ENCODE results near the gene TTC3.

Gene TTC3

DNA sequence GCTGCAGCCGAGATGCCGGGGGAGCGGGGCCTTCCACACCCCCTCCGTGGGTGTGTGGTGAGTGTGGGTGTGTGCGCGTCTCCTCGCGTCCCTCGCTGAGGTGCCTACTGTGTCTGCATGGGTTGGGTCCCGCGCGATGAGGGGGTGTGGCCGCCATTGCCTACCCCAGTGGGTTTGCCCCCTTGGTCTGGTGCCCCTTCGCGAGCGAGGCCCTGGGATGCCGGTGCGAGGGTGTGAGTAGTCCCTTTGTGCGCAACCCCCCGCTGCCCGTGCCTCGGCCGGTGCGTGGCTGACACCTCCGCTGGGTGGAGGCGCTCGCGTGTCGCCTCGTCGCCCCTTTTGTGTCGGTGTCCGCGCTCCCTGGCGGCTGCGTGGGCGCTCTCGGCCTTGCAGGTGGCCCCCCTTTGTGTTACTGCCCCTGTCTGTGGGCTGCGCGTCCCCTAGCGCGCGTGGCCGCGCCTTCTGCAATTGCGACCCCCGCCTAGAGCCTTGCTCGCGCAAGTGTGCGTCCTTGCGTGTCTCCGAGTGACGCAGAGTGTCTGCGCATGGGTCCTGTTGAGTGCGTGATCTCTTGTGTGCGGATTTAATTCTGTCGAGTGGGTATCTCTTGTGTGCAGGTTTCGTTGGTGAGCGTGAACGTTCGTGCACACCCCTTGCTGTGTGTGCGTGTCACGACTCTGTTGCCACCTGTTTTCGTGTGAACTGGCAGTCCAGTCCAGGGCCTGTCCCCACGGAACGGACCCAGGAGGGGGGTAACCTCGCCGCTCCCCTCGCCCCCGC is 553 bp downstream of the TTC3 start:
- peak overlapping the region; percentile 80 for H3K4me3 ChIP-seq (ENCODE audit: low read length)
- TF ChIP-seq ZNF274 (IDR thresholded peaks at IDR 0.05; ENCODE audit: low read depth, low read length): no peak

DNA sequence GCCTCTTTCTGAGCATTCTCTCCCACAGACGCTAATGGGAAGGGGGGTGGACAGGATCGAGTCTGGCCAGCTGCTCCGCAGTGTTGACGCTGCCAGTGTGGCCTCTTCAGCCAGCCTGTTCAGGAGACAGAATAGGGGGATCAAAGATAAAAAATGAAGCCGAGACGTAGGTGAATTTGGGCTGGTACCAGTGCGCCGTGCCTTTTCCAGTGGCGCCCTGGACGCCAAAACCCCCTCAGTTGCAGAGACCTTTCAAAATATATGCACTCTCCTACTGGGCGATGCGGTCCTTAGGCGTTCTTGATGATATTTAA is 1.1 kb downstream of the TTC3 start:
- TF ChIP-seq ZNF274 (IDR thresholded peaks at IDR 0.05; ENCODE audit: low read depth, low read length): no peak
- peak overlapping the region; percentile 80 for H3K4me3 ChIP-seq (ENCODE audit: low read length)

DNA sequence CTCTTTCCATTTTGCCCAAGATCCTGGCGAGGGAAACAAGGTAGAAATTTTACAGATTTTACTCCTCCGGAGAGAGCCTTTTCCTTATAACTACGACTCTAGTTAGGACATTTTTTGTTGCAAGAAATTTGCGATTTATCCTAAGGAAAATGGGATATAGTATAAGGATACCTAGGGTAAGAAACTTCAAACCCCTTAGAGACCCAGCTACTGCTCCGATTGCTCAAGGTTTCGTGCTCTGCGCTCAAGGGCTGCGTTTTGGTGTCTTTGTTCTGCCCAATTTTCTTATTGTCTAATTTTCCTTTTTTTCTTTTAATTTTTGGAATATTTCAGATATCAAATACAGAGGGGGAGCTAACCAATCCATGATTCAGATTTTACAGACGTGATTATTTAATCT is 1.5 kb downstream of the TTC3 start:
- peak overlapping the region; percentile 80 for H3K4me3 ChIP-seq (ENCODE audit: low read length)
- TF ChIP-seq ZNF274 (IDR thresholded peaks at IDR 0.05; ENCODE audit: low read depth, low read length): no peak

DNA sequence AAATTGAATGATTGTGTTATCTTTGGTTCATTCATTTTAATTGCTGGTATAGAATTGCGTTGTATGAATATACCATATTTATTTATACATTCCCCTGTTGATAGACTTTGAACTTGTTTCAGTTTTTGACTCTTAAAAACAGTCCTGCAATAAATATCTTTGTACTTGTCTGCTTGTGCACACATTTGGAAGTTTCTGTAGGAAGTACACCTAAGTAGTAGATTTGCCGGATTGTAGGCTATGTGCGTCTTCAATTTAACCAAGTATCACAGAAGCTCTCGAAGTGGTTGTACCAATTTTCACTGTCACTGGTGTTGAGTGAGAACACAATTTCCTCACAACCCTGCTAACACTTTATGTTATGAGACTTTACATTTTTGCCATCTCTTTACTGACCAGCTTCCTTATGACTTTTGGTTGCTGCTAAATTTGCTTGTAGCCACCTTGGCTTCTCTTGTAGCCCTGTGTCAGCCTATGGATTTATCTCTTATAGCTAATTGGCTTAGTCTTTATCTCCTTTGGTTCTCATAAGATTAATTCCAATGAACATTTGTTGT is 2.2 kb downstream of the TTC3 start:
- TF ChIP-seq ZNF274 (IDR thresholded peaks at IDR 0.05; ENCODE audit: low read depth, low read length): no peak

DNA sequence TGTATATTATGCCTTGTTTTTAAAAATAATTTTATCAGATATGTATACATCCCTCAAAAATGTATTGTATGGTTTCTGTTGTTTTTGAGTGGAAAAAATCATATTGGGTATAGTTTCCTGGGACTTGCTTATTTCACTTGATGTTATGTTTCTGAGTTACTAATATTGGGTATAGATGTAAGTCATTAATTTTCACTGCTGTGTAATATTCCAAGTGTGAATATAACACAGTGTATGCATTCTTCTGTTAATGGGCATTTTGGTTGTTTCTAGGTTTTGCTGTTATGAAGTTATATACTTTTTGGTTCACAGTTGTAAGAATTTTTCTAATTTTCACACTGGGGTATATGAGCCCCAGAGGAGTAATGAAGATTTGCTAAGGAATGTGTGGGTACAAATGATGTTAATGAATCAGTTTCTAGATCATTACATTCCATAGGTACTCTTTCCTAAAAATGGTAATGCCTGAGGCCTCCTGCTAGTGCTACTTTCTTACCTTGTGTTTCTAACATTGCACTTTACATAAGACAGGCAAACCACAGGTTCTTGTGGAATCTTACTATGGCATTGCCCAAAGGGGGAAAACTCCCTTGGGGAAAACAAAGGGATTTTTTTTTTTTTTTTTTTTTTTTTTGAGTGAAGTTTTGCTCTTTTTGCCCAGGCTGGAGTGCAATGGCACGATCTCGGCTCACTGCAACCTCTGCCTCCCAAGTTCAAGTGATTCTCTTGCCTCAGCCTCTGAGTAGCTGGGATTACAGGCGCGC is 3.2 kb downstream of the TTC3 start:
- H3K4me3 ChIP-seq (ENCODE audit: low read length): no peak overlapping the region
- TF ChIP-seq ZNF274 (IDR thresholded peaks at IDR 0.05; ENCODE audit: low read depth, low read length): no peak

More for the DNA sequence above, 2.2 kb downstream of the TTC3 start:
- H3K4me3 ChIP-seq (ENCODE audit: low read length): no peak overlapping the region

DNA sequence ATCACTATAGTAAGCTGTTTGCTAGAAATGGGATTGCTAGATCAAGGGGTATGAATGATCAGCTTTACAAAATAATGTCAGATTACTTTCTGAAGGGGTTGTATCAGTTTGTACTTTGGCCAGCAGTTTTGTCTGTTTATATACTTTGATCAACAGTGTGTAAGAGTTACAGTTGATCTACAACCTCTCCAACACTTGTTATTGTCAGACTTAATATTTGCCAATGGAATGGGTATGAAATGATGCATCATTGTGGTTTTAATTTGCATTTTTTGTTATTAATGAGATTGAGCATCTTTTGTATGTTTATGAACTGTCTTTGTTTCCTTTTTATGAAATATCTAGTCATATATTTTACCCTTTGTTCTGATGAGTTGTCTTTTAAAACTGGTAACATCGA is 4.3 kb downstream of the TTC3 start:
- TF ChIP-seq ZNF274 (IDR thresholded peaks at IDR 0.05; ENCODE audit: low read depth, low read length): no peak
- no peak overlapping the region for H3K4me3 ChIP-seq (ENCODE audit: low read length)

DNA sequence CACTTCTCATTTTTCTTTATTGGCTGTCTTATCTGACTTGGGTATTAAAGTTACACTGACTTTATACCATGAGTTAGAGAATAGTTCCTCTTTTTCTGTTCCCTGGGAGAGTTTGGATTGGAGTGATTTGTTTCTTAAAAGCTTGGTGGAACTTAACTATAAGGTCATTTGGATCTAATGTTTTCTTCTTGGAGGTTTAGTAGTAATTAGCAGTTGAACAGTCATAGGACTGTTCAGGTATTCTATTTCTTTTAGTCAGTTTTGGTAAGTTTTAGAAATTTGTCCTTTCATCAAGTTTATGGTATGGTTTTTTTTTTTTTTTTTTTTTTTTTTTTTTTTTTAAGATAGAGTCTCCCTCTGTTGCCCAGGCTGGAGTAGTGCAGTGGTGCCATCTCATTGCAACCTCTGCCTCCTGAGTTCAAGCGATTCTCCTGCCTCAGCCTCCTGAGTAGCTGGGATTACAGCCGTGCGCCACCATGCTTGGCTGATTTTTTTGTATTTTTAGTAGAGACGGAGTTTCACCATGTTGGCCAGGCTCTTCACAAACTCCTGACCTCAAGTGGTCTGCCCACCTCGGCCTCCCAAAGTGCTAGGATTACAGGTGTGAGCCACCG is 6.3 kb downstream of the TTC3 start:
- no peak overlapping the region for H3K4me3 ChIP-seq (ENCODE audit: low read length)
- TF ChIP-seq ZNF274 (IDR thresholded peaks at IDR 0.05; ENCODE audit: low read depth, low read length): no peak

DNA sequence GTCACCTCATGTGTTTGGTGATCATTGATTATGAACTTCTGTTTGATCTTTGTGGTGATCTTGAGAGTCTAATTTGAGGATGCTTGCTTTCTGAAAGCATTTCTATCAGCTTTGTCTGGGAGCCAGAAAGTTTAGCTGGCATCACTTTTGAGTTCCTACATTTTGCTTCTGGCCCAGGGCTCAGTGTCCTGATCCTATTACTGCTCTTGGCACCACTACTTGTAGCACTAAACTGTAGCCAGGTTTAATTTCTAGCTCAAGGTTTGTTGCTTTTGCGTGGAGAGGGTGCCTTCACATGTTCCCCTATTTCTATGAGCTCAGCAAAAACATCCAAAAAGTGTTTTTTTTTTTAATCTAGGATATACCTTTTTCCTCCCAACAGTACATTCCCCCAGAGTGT is 9.3 kb downstream of the TTC3 start:
- no peak for TF ChIP-seq ZNF274 (IDR thresholded peaks at IDR 0.05; ENCODE audit: low read depth, low read length)
- H3K4me3 ChIP-seq (ENCODE audit: low read length): no peak overlapping the region

DNA sequence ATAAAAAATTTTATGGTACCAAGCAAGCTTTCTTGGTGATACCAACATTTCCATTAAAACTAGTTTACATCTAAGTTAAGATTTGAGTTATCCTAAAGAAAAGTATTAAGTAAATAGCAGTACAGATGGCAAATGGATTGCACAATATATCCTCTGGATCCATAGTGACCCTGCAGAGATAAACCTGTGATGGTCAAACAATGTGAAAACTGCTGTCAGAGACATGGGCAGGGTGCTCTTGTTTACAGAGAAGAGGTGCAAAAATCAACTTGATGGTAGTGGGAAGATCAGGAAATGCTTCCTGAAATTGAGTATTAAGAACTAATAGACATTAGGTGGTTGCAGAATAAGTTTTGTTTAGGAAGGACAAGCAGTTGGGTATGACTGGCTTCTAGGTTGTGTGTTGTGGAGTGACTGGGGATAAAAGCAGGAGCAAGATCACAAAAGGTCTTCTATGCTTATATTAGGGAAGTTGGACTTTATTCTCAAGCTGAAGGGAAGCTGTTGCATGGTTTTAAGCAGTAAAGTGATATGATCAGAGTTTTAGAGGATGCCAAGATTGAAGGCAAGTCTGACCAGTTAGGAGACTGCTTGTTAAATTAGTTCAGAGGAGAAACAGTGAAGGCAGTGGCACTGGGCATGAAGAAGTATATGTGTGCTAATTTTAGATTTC is 9.9 kb downstream of the TTC3 start:
- no peak for TF ChIP-seq ZNF274 (IDR thresholded peaks at IDR 0.05; ENCODE audit: low read depth, low read length)

DNA sequence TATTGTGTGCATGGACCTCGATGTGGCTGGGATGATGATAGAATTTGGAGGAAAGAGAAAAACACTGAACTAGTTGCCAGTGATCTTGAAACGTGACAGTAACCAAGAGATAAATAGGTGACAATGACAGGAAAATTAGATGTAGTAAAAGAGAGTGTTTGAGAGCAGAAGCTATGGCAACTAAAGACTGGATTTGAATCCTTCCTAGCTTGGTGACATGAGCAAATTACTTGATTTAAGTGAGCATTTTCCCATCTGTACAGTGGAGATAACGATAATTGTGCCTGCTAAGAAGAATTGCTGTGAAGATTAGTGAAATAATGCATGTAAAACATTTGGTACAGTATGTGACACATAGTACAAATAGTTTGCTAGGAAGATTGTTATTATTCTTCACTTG is 12.7 kb downstream of the TTC3 start:
- TF ChIP-seq ZNF274 (IDR thresholded peaks at IDR 0.05; ENCODE audit: low read depth, low read length): no peak
- H3K4me3 ChIP-seq (ENCODE audit: low read length): no peak overlapping the region

More for the DNA sequence above, 9.9 kb downstream of the TTC3 start:
- H3K4me3 ChIP-seq (ENCODE audit: low read length): no peak overlapping the region

DNA sequence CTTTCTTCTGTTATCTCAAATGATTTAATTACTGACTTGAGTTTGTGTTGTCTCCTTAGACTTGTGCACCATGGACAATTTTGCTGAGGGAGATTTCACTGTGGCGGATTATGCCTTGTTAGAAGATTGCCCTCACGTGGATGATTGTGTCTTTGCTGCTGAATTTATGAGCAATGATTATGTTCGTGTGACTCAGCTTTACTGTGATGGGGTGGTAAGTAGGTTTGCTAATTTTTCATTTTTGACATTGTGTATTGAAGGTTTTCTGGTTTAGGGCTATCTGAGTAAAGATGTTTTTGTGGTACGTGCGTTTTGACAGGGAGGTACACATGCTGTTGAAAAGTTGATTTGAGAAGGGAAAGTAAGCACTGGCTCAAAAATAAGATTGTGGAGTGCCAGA is 14.1 kb downstream of the TTC3 start:
- H3K4me3 ChIP-seq (ENCODE audit: low read length): no peak overlapping the region
- TF ChIP-seq ZNF274 (IDR thresholded peaks at IDR 0.05; ENCODE audit: low read depth, low read length): no peak

DNA sequence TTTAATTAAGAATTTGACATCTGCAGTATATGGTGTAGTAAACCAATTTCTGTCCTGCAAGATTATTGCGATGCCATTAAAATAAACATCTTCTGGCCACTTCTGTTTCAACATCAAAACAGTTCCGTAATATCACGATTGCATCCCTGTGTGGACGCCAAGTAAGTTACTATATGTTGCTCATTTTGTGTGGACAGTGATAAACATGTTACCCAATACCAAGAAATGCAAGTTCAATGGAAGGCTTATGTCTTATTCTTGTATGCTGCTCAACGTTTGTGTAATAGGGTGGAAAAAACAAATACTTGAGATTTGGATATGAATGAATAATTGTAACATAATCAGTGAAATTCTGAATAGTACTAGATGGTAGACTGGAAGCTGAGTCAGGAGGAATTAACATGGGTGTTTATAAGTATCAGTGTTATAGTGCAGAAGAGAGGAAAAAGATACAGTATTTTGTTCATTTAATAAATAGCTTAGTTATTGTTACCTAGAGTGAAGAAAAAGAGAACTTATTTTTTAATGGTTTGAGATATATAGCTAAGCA is 15.2 kb downstream of the TTC3 start:
- no peak for TF ChIP-seq ZNF274 (IDR thresholded peaks at IDR 0.05; ENCODE audit: low read depth, low read length)
- no peak overlapping the region for H3K4me3 ChIP-seq (ENCODE audit: low read length)

DNA sequence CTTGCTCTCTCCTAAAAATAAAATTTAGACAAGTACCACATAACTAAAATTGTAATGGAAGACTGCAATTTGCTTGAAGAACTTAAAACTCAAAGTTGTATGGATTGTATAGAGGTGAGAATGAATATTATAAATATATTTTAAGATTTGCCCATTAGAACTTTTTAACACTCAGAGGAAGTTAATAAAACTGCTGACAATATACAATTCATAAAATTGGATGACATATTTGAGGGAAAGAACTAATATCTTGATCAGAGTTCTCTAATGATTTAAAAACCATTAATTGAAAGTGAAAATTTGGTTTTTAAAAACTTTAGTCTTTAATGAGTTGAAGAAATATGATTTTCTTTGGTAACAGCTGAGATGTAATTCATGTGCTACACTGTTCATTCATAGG is 20.9 kb downstream of the TTC3 start:
- TF ChIP-seq ZNF274 (IDR thresholded peaks at IDR 0.05; ENCODE audit: low read depth, low read length): no peak
- H3K4me3 ChIP-seq (ENCODE audit: low read length): no peak overlapping the region

DNA sequence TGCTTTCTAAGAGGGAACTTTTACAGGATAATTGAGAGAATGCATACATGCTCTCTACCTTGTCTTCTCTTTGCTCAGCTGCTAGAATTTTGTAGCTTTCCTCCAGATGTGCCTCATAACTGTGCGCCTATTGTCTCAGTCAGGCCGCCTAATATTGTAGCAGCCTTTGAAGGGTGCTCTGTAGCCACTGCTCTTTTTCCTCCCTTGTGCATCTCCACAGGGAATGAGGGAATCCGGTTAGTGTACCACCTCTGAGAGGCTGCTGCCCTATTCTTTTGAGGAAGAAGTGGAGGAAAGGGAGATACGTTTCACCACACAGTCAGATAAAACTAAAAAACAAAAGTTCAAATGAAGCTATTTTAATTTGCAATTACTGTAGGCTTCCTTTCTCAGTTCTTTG is 22.8 kb downstream of the TTC3 start:
- no peak overlapping the region for H3K4me3 ChIP-seq (ENCODE audit: low read length)
- no peak for TF ChIP-seq ZNF274 (IDR thresholded peaks at IDR 0.05; ENCODE audit: low read depth, low read length)
